CD4-positive, alpha-beta memory T cell (primary cell): ENCODE data around the gene YIF1A. TPM values are rescaled to one million over a fixed set of nuclear protein-coding genes. Genes with fewer than 3 reads are reported as not detected.

ENCODE experiments used
- CTCF ChIA-PET: fragments of 350-600 bp; sonication (Branson Sonifier 250); formaldehyde crosslinking; loops from one replicate; lab custom pipeline; 2021; ENCODE audit warnings: inconsistent platforms; ENCODE audit not compliant: partially characterized antibody; lab: Charles Lee
- POLR2A ChIA-PET: fragments of 350-600 bp; sonication (Branson Sonifier 250); formaldehyde crosslinking; loops from one replicate; lab custom pipeline; 2021; ENCODE audit not compliant: partially characterized antibody; lab: Charles Lee
- DNase-seq, 5 donors: peaks; one replicate each; pipeline versions ENCODE4 v3.0.0 to v3.0.0-alpha.2; 2020 to 2022; ENCODE audit warnings: mixed read lengths in 1 of 5
- H3K27ac ChIP-seq: one replicate; pipeline ENCODE4 v1.7.0; 2013; ENCODE audit warnings: low read depth, low read length
- H3K27me3 ChIP-seq: 2 replicates; pipeline ENCODE4 v1.7.0; 2013; ENCODE audit warnings: mild to moderate bottlenecking, low read length, moderate library complexity; ENCODE audit not compliant: insufficient read depth
- H3K36me3 ChIP-seq: 2 replicates; pipeline ENCODE4 v1.7.0; 2013; ENCODE audit warnings: mild to moderate bottlenecking, low read length, moderate library complexity; ENCODE audit not compliant: insufficient read depth
- H3K4me1 ChIP-seq: 2 replicates; pipeline ENCODE4 v1.7.0; 2013; ENCODE audit warnings: mild to moderate bottlenecking, low read length, moderate library complexity; ENCODE audit not compliant: insufficient read depth
- H3K4me3 ChIP-seq, 2 donors: one replicate each; pipeline ENCODE4 v1.7.0; 2013; ENCODE audit warnings: low read length in 2 of 2, mild to moderate bottlenecking in 1 of 2
- H3K9me3 ChIP-seq, 2 donors: one replicate each; pipeline ENCODE4 v1.7.0; 2013; ENCODE audit warnings: low read length in 2 of 2, control low read depth in 1 of 2; ENCODE audit not compliant: control insufficient read depth in 1 of 2
- H3K27ac Mint-ChIP-seq, 7 donors: one replicate each; pipeline ENCODE4 v1.8.0; 2020 to 2021; ENCODE audit warnings: mixed read lengths in 7 of 7, mild to moderate bottlenecking in 6 of 7, inconsistent platforms in 3 of 7, moderate library complexity in 3 of 7
- H3K27me3 Mint-ChIP-seq, 2 donors: one replicate each; pipeline ENCODE4 v1.8.0; 2020 to 2021; ENCODE audit warnings: mixed read lengths in 2 of 2
- H3K36me3 Mint-ChIP-seq, 2 donors: one replicate each; pipeline ENCODE4 v1.8.0; 2020 to 2021; ENCODE audit warnings: mixed read lengths in 2 of 2, inconsistent platforms in 1 of 2, mild to moderate bottlenecking in 1 of 2
- H3K4me1 Mint-ChIP-seq, 4 donors: one replicate each; pipeline ENCODE4 v1.8.0; 2020 to 2021; ENCODE audit warnings: mixed read lengths in 4 of 4, mild to moderate bottlenecking in 1 of 4
- H3K4me3 Mint-ChIP-seq, 8 donors: one replicate each; pipeline ENCODE4 v1.8.0; 2020 to 2021; ENCODE audit warnings: mixed read lengths in 8 of 8, mild to moderate bottlenecking in 7 of 8, moderate library complexity in 6 of 8, inconsistent platforms in 3 of 8
- H3K9me3 Mint-ChIP-seq, 8 donors: one replicate each; pipeline ENCODE4 v1.8.0; 2020 to 2021; ENCODE audit warnings: mixed read lengths in 8 of 8, mild to moderate bottlenecking in 5 of 8, inconsistent platforms in 3 of 8, moderate library complexity in 1 of 8
- intact Hi-C: fragments of 100-400 bp; cut with micrococcal nuclease; formaldehyde crosslinking; loops from one replicate; pipeline ENCODE4 v1.15.1; 2023
- polyA plus RNA-seq, 2 donors: library from polyadenylated mRNA; unstranded; fragments of 300-500 nt; fragmentation: Illumina TruSeq; gene quantifications; one replicate each; pipeline ENCODE4 v1.2.3, GENCODE V29; 2021
- total RNA-seq, 2 experiments: library from RNA; stranded (reverse); gene quantifications; one replicate each; pipeline ENCODE4 v1.2.3, GENCODE V29; 2021

Gene YIF1A
- total and polyA plus RNA-seq, 4 experiments from 2014 or later, result 40.4 to 77.5 (median 49.3) TPM

DNA sequence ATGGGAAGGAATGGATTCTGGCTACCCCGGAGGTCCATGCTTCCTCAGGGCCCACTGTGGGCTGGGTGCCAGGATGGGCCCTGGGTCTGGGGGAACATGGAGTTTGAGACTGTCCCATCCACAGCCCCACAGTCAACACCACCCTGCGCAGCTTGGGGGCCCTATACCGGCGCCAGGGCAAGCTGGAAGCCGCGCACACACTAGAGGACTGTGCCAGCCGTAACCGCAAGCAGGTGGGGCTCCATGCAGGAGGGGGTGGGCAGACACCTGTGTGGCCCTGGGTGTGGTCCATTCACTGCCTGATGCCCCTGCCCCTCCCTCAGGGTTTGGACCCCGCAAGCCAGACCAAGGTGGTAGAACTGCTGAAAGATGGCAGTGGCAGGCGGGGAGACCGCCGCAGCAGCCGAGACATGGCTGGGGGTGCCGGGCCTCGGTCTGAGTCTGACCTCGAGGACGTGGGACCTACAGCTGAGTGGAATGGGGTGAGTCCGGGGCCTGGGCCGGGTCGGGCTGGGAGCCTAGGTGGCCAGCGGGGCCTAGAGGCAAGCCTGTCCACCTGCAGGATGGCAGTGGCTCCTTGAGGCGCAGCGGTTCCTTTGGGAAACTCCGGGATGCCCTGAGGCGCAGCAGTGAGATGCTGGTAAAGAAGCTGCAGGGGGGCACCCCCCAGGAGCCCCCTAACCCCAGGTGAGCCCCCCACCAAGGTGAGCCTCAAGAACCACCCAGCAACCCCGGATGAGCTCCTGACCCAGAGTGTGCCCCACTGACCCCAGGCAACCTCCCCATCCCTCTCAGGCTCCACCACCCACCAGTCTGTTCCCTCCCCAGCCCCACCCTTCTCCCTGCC, 23.2 kb downstream of the YIF1A start:
- Mint-ChIP-seq H3K27me3 (no peaks in the 10 kb centered on the region), H3K36me3 (peaks cover 2 to 49% of the 10 kb centered on the region in 2 donors), H3K4me1 (peaks cover 15 to 35% (median 24%) of the 10 kb centered on the region in 4 donors), H3K9me3 (peaks cover 0 to 7% (median 0%) of the 10 kb centered on the region in 8 donors), H3K27ac (peak overlapping the region in 3 of 7 donors; percentile 17 to 43 (median 35)), H3K4me3 (peak overlapping the region in 1 of 8 donors; percentile 43)
- H3K4me3 ChIP-seq, result no peak overlapping the region
- H3K4me1 ChIP-seq, result peaks cover 30% of the 10 kb centered on the region
- no peaks in the 10 kb centered on the region for H3K27me3 ChIP-seq
- no peak overlapping the region for H3K27ac ChIP-seq
- peak in 1 of 5 donors; percentile 44 for DNase-seq
- H3K36me3 ChIP-seq, result peaks cover 27% of the 10 kb centered on the region
- ChIA-PET CTCF (interaction anchor here (1.2 kb wide), 2 partner anchors 7 to 16 kb away, joined by 3 to 4 read pairs; no protein-coding TSS in a partner anchor), POLR2A (interaction anchor here (1.8 to 8.2 kb wide), 3 partner anchors 13 to 768 kb away, joined by 5 to 167 read pairs (median 14); partner anchors contain the start of genes CNIH2 and YIF1A)
- H3K9me3 ChIP-seq, result no peaks in the 10 kb centered on the region
- intact Hi-C loops, result loop anchor here (5.0 kb wide), 1 partner anchor 1348 kb away; the partner anchor contains the start of gene ATG2A

GRCh38 chr11:66264914-66265313, 24.0 kb downstream of the YIF1A start:
- intact Hi-C loops, result loop anchor here (5.0 kb wide), 1 partner anchor 1348 kb away; the partner anchor contains the start of gene ATG2A
- Histone ChIP-seq H3K9me3 (no peaks in the 10 kb centered on the region), H3K4me3 (no peak overlapping the region), H3K27me3 (no peaks in the 10 kb centered on the region), H3K4me1 (peaks cover 22% of the 10 kb centered on the region), H3K27ac (no peak overlapping the region), H3K36me3 (peaks cover 27% of the 10 kb centered on the region)
- Mint-ChIP-seq H3K4me1 (peaks cover 11 to 30% (median 19%) of the 10 kb centered on the region in 4 donors), H3K4me3 (no peak overlapping the region), H3K36me3 (peaks cover 3 to 50% of the 10 kb centered on the region in 2 donors), H3K27me3 (no peaks in the 10 kb centered on the region), H3K9me3 (peaks cover 0 to 9% (median 0%) of the 10 kb centered on the region in 8 donors), H3K27ac (peak overlapping the region in 2 of 7 donors; percentile 35 to 77)
- peak in 3 of 5 donors; percentile 25 to 31 (median 26) for DNase-seq
- CTCF ChIA-PET, result interaction anchor here (0.7 kb wide), 1 partner anchor 10 kb away, joined by 3 read pairs; no protein-coding TSS in a partner anchor
- POLR2A ChIA-PET, result interaction anchor here (1.8 kb wide), 1 partner anchor 767 kb away, joined by 5 read pairs; no protein-coding TSS in a partner anchor

DNA sequence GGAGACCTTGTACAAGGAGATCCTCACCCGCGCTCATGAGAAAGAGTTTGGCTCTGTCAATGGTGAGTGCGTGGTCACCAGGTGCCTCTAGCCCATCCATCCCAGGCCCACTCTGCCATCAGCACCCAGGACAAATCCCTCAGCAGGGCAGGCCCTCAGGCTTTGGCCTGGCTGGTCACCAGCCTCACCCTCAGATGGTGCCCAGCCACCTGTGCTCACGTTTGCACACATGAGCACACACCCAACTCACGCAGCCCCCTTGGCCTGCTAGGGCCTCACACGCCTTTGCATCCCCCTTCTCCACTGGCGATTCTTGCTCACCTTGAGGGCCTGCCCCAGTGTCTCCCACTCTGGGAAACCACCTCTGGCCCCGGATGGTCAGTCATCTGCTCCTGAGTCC, 24.6 kb downstream of the YIF1A start:
- Histone ChIP-seq H3K4me1 (peaks cover 18% of the 10 kb centered on the region), H3K4me3 (no peak overlapping the region), H3K27me3 (no peaks in the 10 kb centered on the region), H3K9me3 (no peaks in the 10 kb centered on the region), H3K27ac (no peak overlapping the region), H3K36me3 (peaks cover 27% of the 10 kb centered on the region)
- no peak for DNase-seq
- ChIA-PET POLR2A (interaction anchor here (0.9 kb wide), 1 partner anchor 25 kb away, joined by 3 read pairs; the partner anchor contains the start of gene YIF1A), CTCF (interaction anchor here (0.7 kb wide), 1 partner anchor 9 kb away, joined by 3 read pairs; no protein-coding TSS in a partner anchor)
- Mint-ChIP-seq H3K4me3 (no peak overlapping the region), H3K9me3 (peaks cover 0 to 9% (median 0%) of the 10 kb centered on the region in 8 donors), H3K36me3 (peaks cover 7 to 52% of the 10 kb centered on the region in 2 donors), H3K27me3 (no peaks in the 10 kb centered on the region), H3K4me1 (peaks cover 11 to 30% (median 18%) of the 10 kb centered on the region in 4 donors), H3K27ac (peak overlapping the region in 2 of 7 donors; percentile 35 to 77)
- intact Hi-C loops, result no loop called here

GRCh38 chr11:66263785-66264184, 25.2 kb downstream of the YIF1A start:
- ChIA-PET CTCF (no interaction called here), POLR2A (interaction anchor here (0.9 kb wide), 1 partner anchor 25 kb away, joined by 3 read pairs; the partner anchor contains the start of gene YIF1A)
- Histone ChIP-seq H3K27me3 (no peaks in the 10 kb centered on the region), H3K4me1 (peaks cover 19% of the 10 kb centered on the region), H3K9me3 (no peaks in the 10 kb centered on the region), H3K27ac (no peak overlapping the region), H3K36me3 (peaks cover 27% of the 10 kb centered on the region), H3K4me3 (no peak overlapping the region)
- Mint-ChIP-seq H3K27me3 (no peaks in the 10 kb centered on the region), H3K4me3 (no peak overlapping the region), H3K4me1 (peaks cover 11 to 30% (median 21%) of the 10 kb centered on the region in 4 donors), H3K36me3 (peaks cover 11 to 52% of the 10 kb centered on the region in 2 donors), H3K9me3 (peaks cover 0 to 11% (median 0%) of the 10 kb centered on the region in 8 donors), H3K27ac (peak overlapping the region in 2 of 7 donors; percentile 35 to 58)
- intact Hi-C loops, result no loop called here
- DNase-seq, result peak in 1 of 5 donors; percentile 25

GRCh38 chr11:66263231-66263630, 25.7 kb downstream of the YIF1A start:
- peak in 1 of 5 donors; percentile 19 for DNase-seq
- Histone ChIP-seq H3K36me3 (peaks cover 27% of the 10 kb centered on the region), H3K27me3 (no peaks in the 10 kb centered on the region), H3K9me3 (no peaks in the 10 kb centered on the region), H3K27ac (no peak overlapping the region), H3K4me1 (peaks cover 24% of the 10 kb centered on the region), H3K4me3 (no peak overlapping the region)
- Mint-ChIP-seq H3K36me3 (peaks cover 11 to 52% of the 10 kb centered on the region in 2 donors), H3K27ac (peak overlapping the region in 2 of 7 donors; percentile 4 to 58), H3K9me3 (peaks cover 0 to 8% (median 0%) of the 10 kb centered on the region in 8 donors), H3K27me3 (no peaks in the 10 kb centered on the region), H3K4me1 (peaks cover 12 to 31% (median 22%) of the 10 kb centered on the region in 4 donors), H3K4me3 (peak overlapping the region in 1 of 8 donors; percentile 48)
- ChIA-PET POLR2A (interaction anchor here (0.9 to 1.3 kb wide), 2 partner anchors 26 kb away, joined by 3 read pairs; partner anchors contain the start of gene YIF1A), CTCF (interaction anchor here (0.8 kb wide), 1 partner anchor 195 kb away, joined by 3 read pairs; no protein-coding TSS in a partner anchor)
- intact Hi-C loops, result no loop called here

GRCh38 chr11:66262696-66263095, 26.2 kb downstream of the YIF1A start:
- Mint-ChIP-seq H3K4me1 (peaks cover 9 to 27% (median 19%) of the 10 kb centered on the region in 4 donors), H3K27ac (peak overlapping the region in 1 of 7 donors; percentile 23), H3K9me3 (peaks cover 0 to 6% (median 0%) of the 10 kb centered on the region in 8 donors), H3K4me3 (peak overlapping the region in 1 of 8 donors; percentile 48), H3K27me3 (no peaks in the 10 kb centered on the region), H3K36me3 (peaks cover 11 to 49% of the 10 kb centered on the region in 2 donors)
- ChIA-PET CTCF (interaction anchor here (0.8 to 0.9 kb wide), 2 partner anchors 26 to 195 kb away, joined by 3 read pairs; no protein-coding TSS in a partner anchor), POLR2A (interaction anchor here (1.3 kb wide), 1 partner anchor 27 kb away, joined by 3 read pairs; the partner anchor contains the start of gene YIF1A)
- peak in 1 of 5 donors; percentile 14 for DNase-seq
- H3K27me3 ChIP-seq, result no peaks in the 10 kb centered on the region
- peaks cover 20% of the 10 kb centered on the region for H3K4me1 ChIP-seq
- intact Hi-C loops, result no loop called here
- peaks cover 27% of the 10 kb centered on the region for H3K36me3 ChIP-seq
- no peak overlapping the region for H3K4me3 ChIP-seq
- no peaks in the 10 kb centered on the region for H3K9me3 ChIP-seq
- no peak overlapping the region for H3K27ac ChIP-seq
